IMR-90 (cell line): Measurements from ENCODE around the gene CAPZA1. TPM values are rescaled to one million over a fixed set of nuclear protein-coding genes. Genes with fewer than 3 reads are reported as not detected.

Experiments
- ATAC-seq: fragments of 200-7000 bp; cut with Tn5 transposase; 2 replicates; pipeline ENCODE4 v1.9.1; 2020; ENCODE audit warnings: low read depth, mild to moderate bottlenecking, moderate library complexity
- BruUV-seq: library from RNA; stranded (reverse); fragments of 400-500 nt; replicated peaks from 2 replicates; lab custom pipeline; 2021; lab: Mats Ljungman, UMichigan
- CTCF ChIA-PET: fragments of 300-600 bp; formaldehyde crosslinking; extraction: SDS; loops from one replicate; lab custom pipeline; 2021; ENCODE audit warnings: antibody characterized with exemption; lab: Yijun Ruan, JAX
- POLR2A ChIA-PET: fragments of 300-600 bp; sonication (Branson Sonifier 250); formaldehyde crosslinking; loops from one replicate; lab custom pipeline; 2022; ENCODE audit warnings: antibody characterized with exemption; ENCODE audit not compliant: unreplicated experiment; lab: Charles Lee
- DNase-seq: peaks from one replicate; pipeline ENCODE4 v3.0.0; 2013
- H2AFZ ChIP-seq: replicated peaks from 2 replicates; pipeline ENCODE3; 2013; ENCODE audit warnings: low read length, mild to moderate bottlenecking; ENCODE audit not compliant: poor library complexity
- H2AK5ac ChIP-seq: 2 replicates; pipeline ENCODE4 v1.6.1; 2013; ENCODE audit warnings: low read depth, low read length, inconsistent platforms
- H2AK9ac ChIP-seq: replicated peaks from 2 replicates; pipeline ENCODE3; 2013; ENCODE audit warnings: mild to moderate bottlenecking, low read depth, low read length, moderate library complexity; ENCODE audit not compliant: poor library complexity
- H2BK120ac ChIP-seq: 2 replicates; pipeline ENCODE4 v1.6.1; 2013; ENCODE audit warnings: low read depth, low read length, inconsistent platforms
- H2BK15ac ChIP-seq: 3 replicates; pipeline ENCODE4 v1.6.1; 2013; ENCODE audit warnings: low read depth, low read length, inconsistent platforms
- H2BK20ac ChIP-seq: 2 replicates; pipeline ENCODE4 v1.6.1; 2013; ENCODE audit warnings: low read depth, mild to moderate bottlenecking, inconsistent platforms, low read length, moderate library complexity
- H2BK5ac ChIP-seq: 2 replicates; pipeline ENCODE4 v1.6.1; 2013; ENCODE audit warnings: mild to moderate bottlenecking, low read depth, low read length, inconsistent platforms; ENCODE audit not compliant: poor library complexity, severe bottlenecking
- H3K14ac ChIP-seq: replicated peaks from 2 replicates; pipeline ENCODE4 v1.6.1; 2013; ENCODE audit warnings: low read depth, low read length, inconsistent platforms
- H3K18ac ChIP-seq: 2 replicates; pipeline ENCODE4 v1.6.1; 2013; ENCODE audit warnings: low read depth, low read length, control low read depth
- H3K23ac ChIP-seq: 2 replicates; pipeline ENCODE4 v1.6.1; 2013; ENCODE audit warnings: low read depth, low read length, inconsistent platforms
- H3K27ac ChIP-seq: 2 replicates; pipeline ENCODE4 v1.5.1; 2013; ENCODE audit warnings: mild to moderate bottlenecking, control low read depth, low read length; ENCODE audit not compliant: insufficient read depth
- H3K27me3 ChIP-seq: 2 replicates; pipeline ENCODE4 v1.6.1; 2013; ENCODE audit warnings: low read length; ENCODE audit not compliant: control insufficient read depth, insufficient read depth
- H3K36me3 ChIP-seq: 2 replicates; pipeline ENCODE4 v1.6.1; 2013; ENCODE audit warnings: low read length, mixed read lengths; ENCODE audit not compliant: control insufficient read depth, insufficient read depth
- H3K4ac ChIP-seq: 2 replicates; pipeline ENCODE4 v1.6.1; 2013; ENCODE audit warnings: low read depth, low read length, inconsistent platforms
- H3K4me1 ChIP-seq: 2 replicates; pipeline ENCODE4 v1.6.1; 2013; ENCODE audit warnings: low read length, mixed read lengths; ENCODE audit not compliant: control insufficient read depth, insufficient read depth
- H3K4me2 ChIP-seq: 2 replicates; pipeline ENCODE4 v1.6.1; 2013; ENCODE audit warnings: low read depth, mild to moderate bottlenecking, control low read depth, low read length, moderate library complexity
- H3K4me3 ChIP-seq: 2 replicates; pipeline ENCODE4 v1.5.1; 2013; ENCODE audit warnings: low read depth, mild to moderate bottlenecking, control low read depth, low read length, moderate library complexity; ENCODE audit not compliant: insufficient read depth
- H3K56ac ChIP-seq: 2 replicates; pipeline ENCODE4 v1.6.1; 2013; ENCODE audit warnings: low read length, inconsistent platforms; ENCODE audit not compliant: insufficient read depth; ENCODE audit errors: extremely low read depth
- H3K79me1 ChIP-seq, 2 experiments: 2 replicates each; pipeline ENCODE4 v1.6.1; 2013; ENCODE audit warnings: low read length in 2 of 2, inconsistent platforms in 1 of 2, low read depth in 1 of 2
- H3K9ac ChIP-seq: 2 replicates; pipeline ENCODE4 v1.6.1; 2013; ENCODE audit warnings: low read depth, low read length, control low read depth
- H3K9me1 ChIP-seq: 2 replicates; pipeline ENCODE4 v1.6.1; 2013; ENCODE audit warnings: low read length, inconsistent platforms; ENCODE audit not compliant: insufficient read depth
- H3K9me3 ChIP-seq: 2 replicates; pipeline ENCODE4 v1.6.1; 2013; ENCODE audit warnings: low read length; ENCODE audit not compliant: control insufficient read depth, insufficient read depth
- H4K20me1 ChIP-seq: 2 replicates; pipeline ENCODE4 v1.6.1; 2013; ENCODE audit warnings: low read length, inconsistent platforms; ENCODE audit not compliant: insufficient read depth
- H4K5ac ChIP-seq: 2 replicates; pipeline ENCODE4 v1.6.1; 2013; ENCODE audit warnings: mild to moderate bottlenecking, low read depth, low read length, control low read depth
- H4K8ac ChIP-seq, 2 experiments: 2 replicates each; pipeline ENCODE4 v1.6.1; 2013; ENCODE audit warnings: low read depth in 2 of 2, low read length in 2 of 2, control low read depth in 1 of 2, inconsistent platforms in 1 of 2
- H4K91ac ChIP-seq: 2 replicates; pipeline ENCODE4 v1.6.1; 2013; ENCODE audit warnings: low read depth, low read length, inconsistent platforms; ENCODE audit not compliant: insufficient read depth
- BHLHE40 ChIP-seq: fragments of 150-350 bp; IDR thresholded peaks from 2 replicates; pipeline ENCODE4 v1.6.1; 2016; ENCODE audit warnings: mild to moderate bottlenecking, low read depth, low read length
- CEBPB ChIP-seq: IDR thresholded peaks from 2 replicates; pipeline ENCODE4 v1.6.1; 2012; ENCODE audit warnings: low read depth, low read length, improper control_type of control experiment
- CHD1 ChIP-seq: IDR thresholded peaks from 2 replicates; pipeline ENCODE4 v1.6.1; 2012; ENCODE audit warnings: low read depth, low read length, improper control_type of control experiment
- CTCF ChIP-seq: conservative IDR thresholded peaks from 2 replicates; pipeline ENCODE4 v1.5.1; 2012; ENCODE audit warnings: mild to moderate bottlenecking, low read depth, low read length, improper control_type of control experiment
- FOS ChIP-seq: fragments of 150-350 bp; IDR thresholded peaks from 2 replicates; pipeline ENCODE4 v1.6.1; 2016; ENCODE audit warnings: low read depth, low read length
- MAFK ChIP-seq: IDR thresholded peaks from 2 replicates; pipeline ENCODE4 v1.6.1; 2012; ENCODE audit warnings: low read depth, low read length, improper control_type of control experiment
- MAZ ChIP-seq: IDR thresholded peaks from 2 replicates; pipeline ENCODE4 v1.6.1; 2012; ENCODE audit warnings: low read depth, mild to moderate bottlenecking, low read length, improper control_type of control experiment, moderate library complexity, borderline replicate concordance
- MXI1 ChIP-seq: IDR thresholded peaks from 2 replicates; pipeline ENCODE4 v1.6.1; 2012; ENCODE audit warnings: low read depth, mild to moderate bottlenecking, low read length, moderate library complexity, borderline replicate concordance
- NFE2L2 ChIP-seq: fragments of 150-350 bp; IDR thresholded peaks from 2 replicates; pipeline ENCODE4 v1.6.1; 2016; ENCODE audit warnings: low read depth, mild to moderate bottlenecking, low read length
- POLR2A ChIP-seq: IDR thresholded peaks from 2 replicates; pipeline ENCODE4 v1.6.1; 2012; ENCODE audit warnings: mild to moderate bottlenecking, low read depth, low read length
- RAD21 ChIP-seq: IDR thresholded peaks from 2 replicates; pipeline ENCODE4 v1.6.1; 2012; ENCODE audit warnings: low read length, improper control_type of control experiment
- RCOR1 ChIP-seq: IDR thresholded peaks from 2 replicates; pipeline ENCODE4 v1.6.1; 2012; ENCODE audit warnings: mild to moderate bottlenecking, low read length, improper control_type of control experiment; ENCODE audit not compliant: insufficient replicate concordance
- RFX5 ChIP-seq: IDR thresholded peaks from 2 replicates; pipeline ENCODE4 v1.8.0; 2012; ENCODE audit warnings: low read depth, mild to moderate bottlenecking, low read length, moderate library complexity
- SMC3 ChIP-seq: fragments of 150-350 bp; IDR thresholded peaks from 2 replicates; pipeline ENCODE4 v1.6.1; 2016; ENCODE audit warnings: low read depth, mild to moderate bottlenecking, antibody characterized with exemption, low read length, moderate library complexity
- USF2 ChIP-seq: fragments of 150-350 bp; IDR thresholded peaks from 2 replicates; pipeline ENCODE4 v1.6.1; 2017; ENCODE audit warnings: mild to moderate bottlenecking, antibody characterized with exemption, low read length, low read depth
- WGBS, 2 experiments: methylation state at CpG; one replicate each; pipeline versions ENCODE4 v1.1.5 to v1.1.7; 2013; ENCODE audit warnings: missing lambda C conversion rate in 2 of 2; ENCODE audit not compliant: insufficient read length in 1 of 2; ENCODE audit errors: extremely low coverage in 2 of 2; 5-methylcytosine and 5-hydroxymethylcytosine counted together
- dilution Hi-C: fragments of 300-500 bp; cut with HindIII; formaldehyde crosslinking; loops from one replicate; pipeline ENCODE4 v1.14.3; 2018; ENCODE audit warnings: low sequenced_read_pairs; ENCODE audit not compliant: unreplicated experiment
- in situ Hi-C: fragments of 300-500 bp; cut with MboI; formaldehyde crosslinking; loops from 3 replicates; pipeline ENCODE4 v1.14.3; 2019; ENCODE audit warnings: low sequenced_read_pairs, inconsistent platforms, mixed read lengths
- intact Hi-C: fragments of 100-400 bp; cut with micrococcal nuclease; formaldehyde crosslinking; loops from 2 replicates; pipeline ENCODE4 v1.10.0; 2022
- polyA plus RNA-seq, 3 experiments: library from polyadenylated mRNA; depleted of rRNA; stranded (reverse); fragments of >200 nt; gene quantifications; 2 replicates each; pipeline ENCODE4 v1.2.3, GENCODE V29; 2012; ENCODE audit warnings: low replicate concordance in 1 of 3
- total RNA-seq: library from RNA; depleted of rRNA; stranded (reverse); fragments of >200 nt; gene quantifications from 2 replicates; pipeline ENCODE4 v1.2.3, GENCODE V29; 2012
- TF ChIP-seq, protein P1 (sequence below): fragments of 150-350 bp; IDR thresholded peaks from 2 replicates; pipeline ENCODE4 v1.6.1; 2016; ENCODE audit warnings: low read depth, mild to moderate bottlenecking, low read length, moderate library complexity, borderline replicate concordance

The CAPZA1 gene
- total and polyA plus RNA-seq, 2 of the 4 experiments (the other 2 are of a cell fraction) = 108 to 262 TPM

- no CpG with 5 or more reads among the region's 2 CpGs for WGBS, 2 experiments
- CTCF ChIA-PET = interaction anchor here (0.7 kb wide), 1 partner anchor 673 kb away, joined by 4 read pairs; no protein-coding TSS in a partner anchor
- H2AK5ac ChIP-seq = peak overlapping the region; percentile 7; the same call in 1 of the 2 replicates
- BruUV-seq = no TSS peak
- H4K20me1 ChIP-seq = peaks cover 86% of the 10 kb centered on the region
- H3K9ac ChIP-seq = no peak overlapping the region
- H3K18ac ChIP-seq = no peak overlapping the region
- peaks cover 5% of the 10 kb centered on the region for H3K36me3 ChIP-seq
- H3K4ac ChIP-seq = no peak overlapping the region
- 0 out of 4 replicates have a peak overlapping the region, but pooled peaks of 1 of the 2 experiments have one; percentile 2 for H4K8ac ChIP-seq
- no peak overlapping the region for H3K14ac ChIP-seq
- H2AFZ ChIP-seq = no peak overlapping the region
- H4K91ac ChIP-seq = no peak overlapping the region
- no peak overlapping the region for H2BK20ac ChIP-seq
- in situ Hi-C loops = no loop called here
- H3K79me1 ChIP-seq = peaks cover 0 to 49% of the 10 kb centered on the region in 2 experiments; a peak in 2 of 4 replicates
- H3K9me1 ChIP-seq = peaks cover 7% of the 10 kb centered on the region
- H2BK120ac ChIP-seq = no peak overlapping the region
- no peak overlapping the region for H2AK9ac ChIP-seq
- no peak overlapping the region for H3K4me2 ChIP-seq
- no peak overlapping the region for H3K4me3 ChIP-seq
- H3K27me3 ChIP-seq = no peaks in the 10 kb centered on the region
- peaks cover 2% of the 10 kb centered on the region; the same call in 1 of the 2 replicates for H3K4me1 ChIP-seq
- dilution Hi-C loops = no loop called here
- H3K23ac ChIP-seq = peak overlapping the region; percentile 35; the same call in 1 of the 2 replicates
- H4K5ac ChIP-seq = no peak overlapping the region
- H3K27ac ChIP-seq = no peak overlapping the region
- TF ChIP-seq CHD1 (no peak), NFE2L2 (no peak), RAD21 (no peak), BHLHE40 (no peak), RCOR1 (no peak), FOS (no peak), MAFK (no peak), USF2 (no peak), RFX5 (no peak), MXI1 (no peak), MAZ (no peak), SMC3 (no peak), CTCF (no peak), POLR2A (no peak), CEBPB (no peak)
- TF ChIP-seq, protein P1, sequence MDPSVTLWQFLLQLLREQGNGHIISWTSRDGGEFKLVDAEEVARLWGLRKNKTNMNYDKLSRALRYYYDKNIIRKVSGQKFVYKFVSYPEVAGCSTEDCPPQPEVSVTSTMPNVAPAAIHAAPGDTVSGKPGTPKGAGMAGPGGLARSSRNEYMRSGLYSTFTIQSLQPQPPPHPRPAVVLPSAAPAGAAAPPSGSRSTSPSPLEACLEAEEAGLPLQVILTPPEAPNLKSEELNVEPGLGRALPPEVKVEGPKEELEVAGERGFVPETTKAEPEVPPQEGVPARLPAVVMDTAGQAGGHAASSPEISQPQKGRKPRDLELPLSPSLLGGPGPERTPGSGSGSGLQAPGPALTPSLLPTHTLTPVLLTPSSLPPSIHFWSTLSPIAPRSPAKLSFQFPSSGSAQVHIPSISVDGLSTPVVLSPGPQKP = no peak
- no peak; the same call in 1 of the 2 replicates for ATAC-seq
- DNase-seq = no peak
- H2BK15ac ChIP-seq = no peak overlapping the region
- intact Hi-C loops = no loop called here
- no peaks in the 10 kb centered on the region for H3K9me3 ChIP-seq
- no peak overlapping the region for H3K56ac ChIP-seq
- POLR2A ChIA-PET = no interaction called here
- H2BK5ac ChIP-seq = no peak overlapping the region
These were observed 6.1 kb downstream of the CAPZA1 start for GRCh38 chr1:112625696-112626095.
